Panc1 (cell line): ENCODE data around the gene PRKG1. TPM values are rescaled to one million over a fixed set of nuclear protein-coding genes. Genes with fewer than 3 reads are reported as not detected.

Experiments
- ATAC-seq: fragments of 200-7000 bp; cut with Tn5 transposase; 2 replicates; pipeline ENCODE4 v1.9.1; 2020; ENCODE audit warnings: mild to moderate bottlenecking, moderate library complexity
- BruUV-seq: library from RNA; stranded (reverse); fragments of 400-500 nt; replicated peaks from 2 replicates; lab custom pipeline; 2021; lab: Mats Ljungman, UMichigan
- CTCF ChIA-PET: fragments of 300-600 bp; sonication (Branson Sonifier 250); formaldehyde crosslinking; loops from one replicate; lab custom pipeline; 2022; ENCODE audit warnings: antibody characterized with exemption; lab: Charles Lee
- POLR2A ChIA-PET: fragments of 300-600 bp; sonication (Branson Sonifier 250); formaldehyde crosslinking; loops from one replicate; lab custom pipeline; 2022; ENCODE audit warnings: antibody characterized with exemption; lab: Charles Lee
- DNase-seq: peaks from one replicate; pipeline ENCODE4 v3.0.0-alpha.2; 2010; ENCODE audit warnings: low read depth, low spot score
- H3K27ac ChIP-seq: 2 replicates; pipeline ENCODE4 v1.5.1; 2011; ENCODE audit warnings: mild to moderate bottlenecking, low read length, inconsistent platforms
- H3K27me3 ChIP-seq: fragments of 200-500 bp; sonication (Bioruptor generic); 2 replicates; pipeline ENCODE4 v1.6.0; 2014; ENCODE audit warnings: low read length, inconsistent platforms; ENCODE audit not compliant: control insufficient read depth, insufficient read depth
- H3K36me3 ChIP-seq: fragments of 200-500 bp; sonication (Bioruptor generic); 2 replicates; pipeline ENCODE4 v1.5.1; 2014; ENCODE audit warnings: inconsistent platforms, mild to moderate bottlenecking, low read length, moderate library complexity; ENCODE audit not compliant: control insufficient read depth, insufficient read depth
- H3K4me1 ChIP-seq: 2 replicates; pipeline ENCODE4 v1.5.1; 2011; ENCODE audit warnings: inconsistent platforms, mild to moderate bottlenecking, low read length, moderate library complexity; ENCODE audit not compliant: control insufficient read depth, insufficient read depth
- H3K4me3 ChIP-seq, 2 experiments: 2 replicates each; pipeline ENCODE4 v1.5.1; 2011 to 2012; ENCODE audit warnings: low read depth in 2 of 2, low read length in 2 of 2, mild to moderate bottlenecking in 2 of 2, inconsistent platforms in 1 of 2, moderate library complexity in 1 of 2
- H3K9me3 ChIP-seq: fragments of 200-500 bp; sonication (Bioruptor generic); 2 replicates; pipeline ENCODE4 v1.5.1; 2014; ENCODE audit warnings: low read depth, mild to moderate bottlenecking, inconsistent platforms, low read length, moderate library complexity; ENCODE audit not compliant: control insufficient read depth, insufficient read depth
- CTCF ChIP-seq: fragments of 450-650 bp; IDR thresholded peaks from 2 replicates; pipeline ENCODE4 v1.5.1; 2017; ENCODE audit warnings: mild to moderate bottlenecking
- POLR2AphosphoS5 ChIP-seq: IDR thresholded peaks from 2 replicates; pipeline ENCODE4 v1.6.1; 2012; ENCODE audit warnings: mild to moderate bottlenecking, low read depth, low read length, moderate library complexity
- REST ChIP-seq, 2 experiments: IDR thresholded peaks; 2 replicates each; pipeline ENCODE4 v1.6.1; 2011 to 2012; ENCODE audit warnings: low read depth in 2 of 2, control low read depth in 1 of 2, low read length in 1 of 2, mild to moderate bottlenecking in 1 of 2, moderate library complexity in 1 of 2; ENCODE audit not compliant: insufficient read depth in 1 of 2
- SIN3A ChIP-seq: IDR thresholded peaks from 2 replicates; pipeline ENCODE4 v1.6.1; 2012; ENCODE audit warnings: low read depth, mild to moderate bottlenecking, low read length, moderate library complexity, borderline replicate concordance; ENCODE audit not compliant: insufficient read depth
- TCF7L2 ChIP-seq: IDR thresholded peaks from 2 replicates; pipeline ENCODE4 v1.6.1; 2011; ENCODE audit warnings: mild to moderate bottlenecking, low read depth, low read length, inconsistent platforms
- in situ Hi-C: cut with HindIII; loops from 2 replicates; pipeline ENCODE4 v1.10.0; 2016; ENCODE audit warnings: low sequenced_read_pairs, low pct_unique_long_range_greater_than_20kb
- intact Hi-C: fragments of 100-400 bp; cut with micrococcal nuclease; formaldehyde crosslinking; loops from one replicate; pipeline ENCODE4 v1.10.0; 2022; ENCODE audit not compliant: unreplicated experiment
- total RNA-seq: library from RNA; stranded (reverse); gene quantifications from one replicate; pipeline ENCODE4 v1.2.1, GENCODE V29; 2021; ENCODE audit not compliant: unreplicated experiment

PRKG1 gene
- total RNA-seq, 1 experiment from 2014 or later = 0.92 TPM

GRCh38 chr10:51097546-51097945 lies 23.3 kb downstream of the PRKG1 start:
- no TSS peak for BruUV-seq
- Histone ChIP-seq H3K4me1 (no peaks in the 10 kb centered on the region; the same call in 1 of the 2 replicates), H3K36me3 (no peaks in the 10 kb centered on the region), H3K27ac (no peak overlapping the region), H3K27me3 (peaks cover 3% of the 10 kb centered on the region; the same call in 1 of the 2 replicates), H3K9me3 (no peaks in the 10 kb centered on the region), H3K4me3 (no peak overlapping the region)
- ChIA-PET POLR2A (no interaction called here), CTCF (no interaction called here)
- in situ Hi-C loops (no loop called here), intact Hi-C loops (loop anchor here (10.0 kb wide), 1 partner anchor 147 kb away; no protein-coding TSS in a partner anchor)
- DNase-seq (no peak), ATAC-seq (no peak)
- TF ChIP-seq CTCF = no peak
- no peak for TF ChIP-seq POLR2AphosphoS5
- no peak for TF ChIP-seq SIN3A
- TF ChIP-seq REST (IDR thresholded peaks at IDR 0.05; ENCODE audit: insufficient read depth in 1 of 2, low read depth in 2 of 2, low read length in 1 of 2) = no peak
- TF ChIP-seq TCF7L2 = no peak

GRCh38 chr10:51100221-51100620 lies 25.9 kb downstream of the PRKG1 start:
- ChIA-PET CTCF (no interaction called here), POLR2A (no interaction called here)
- in situ Hi-C loops = no loop called here
- H3K4me1 ChIP-seq = no peaks in the 10 kb centered on the region
- H3K27me3 ChIP-seq = peaks cover 3% of the 10 kb centered on the region; the same call in 1 of the 2 replicates
- DNase-seq (no peak), ATAC-seq (no peak)
- no TSS peak for BruUV-seq
- H3K9me3 ChIP-seq = no peaks in the 10 kb centered on the region
- H3K4me3 ChIP-seq = no peak overlapping the region
- TF ChIP-seq SIN3A = no peak
- no peak for TF ChIP-seq REST (IDR thresholded peaks at IDR 0.05; ENCODE audit: insufficient read depth in 1 of 2, low read depth in 2 of 2, low read length in 1 of 2)
- no peak for TF ChIP-seq TCF7L2
- TF ChIP-seq POLR2AphosphoS5 = no peak
- TF ChIP-seq CTCF = no peak
- H3K27ac ChIP-seq = no peak overlapping the region
- intact Hi-C loops = no loop called here
- no peaks in the 10 kb centered on the region for H3K36me3 ChIP-seq
